Astrocyte of the spinal cord (primary cell): ENCODE measurements around the gene CELF1.
A peak's percentile ranks its signal among the peaks of the same experiment; 100 is the strongest.
"Not testable (repeated sequence)": the region's sequence is repeated elsewhere in the genome, so short reads cannot be mapped to it uniquely, and the experiment has no call there.

Experiments
- DNase-seq: peaks from one replicate; pipeline ENCODE4 v3.0.0; 2011; ENCODE audit warnings: low read depth, low spot score
- H3K4me3 ChIP-seq: 2 replicates; pipeline ENCODE4 v1.5.1; 2011; ENCODE audit warnings: low read depth, mild to moderate bottlenecking, low read length, moderate library complexity
- in situ Hi-C: cut with HindIII; loops from 2 replicates; pipeline ENCODE4 v1.10.0; 2017; ENCODE audit warnings: low sequenced_read_pairs
- TF ChIP-seq, protein P1 (sequence below): IDR thresholded peaks from 2 replicates; pipeline ENCODE4 v1.5.1; 2012; ENCODE audit warnings: low read depth, mild to moderate bottlenecking, low read length, inconsistent platforms

CELF1 gene

DNA sequence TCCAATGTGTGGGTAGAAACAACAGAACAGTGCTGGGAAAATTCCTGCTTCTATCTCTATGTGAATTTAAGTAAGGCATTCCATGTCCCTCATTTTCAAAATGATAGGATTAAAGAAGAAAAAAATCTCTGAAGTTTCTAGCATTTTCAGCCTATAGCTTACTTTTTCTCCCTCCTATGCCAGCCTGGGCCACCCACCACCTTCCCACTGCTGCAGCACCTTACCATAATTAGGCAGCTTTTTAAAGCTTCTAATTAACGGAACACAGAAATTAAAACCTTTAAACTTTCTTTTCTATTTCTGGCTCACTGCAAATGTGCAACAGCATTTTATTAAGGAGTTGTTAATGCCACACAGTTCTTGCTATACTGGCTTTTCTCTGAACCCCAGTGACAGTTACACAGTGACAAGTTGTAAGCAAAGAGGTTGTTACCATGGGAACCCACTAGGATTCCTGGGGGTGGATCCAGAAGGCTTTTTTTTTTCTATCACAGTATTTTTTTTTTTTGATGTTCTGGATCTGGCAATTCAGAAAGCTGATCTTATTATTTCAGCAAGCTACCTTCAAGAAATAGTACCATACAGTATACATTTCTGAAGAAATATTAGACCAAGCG lies 20.2 kb downstream of the CELF1 start:
- H3K4me3 ChIP-seq: no peak overlapping the region
- DNase-seq: no peak
- in situ Hi-C loops: no loop called here
- TF ChIP-seq, protein P1, sequence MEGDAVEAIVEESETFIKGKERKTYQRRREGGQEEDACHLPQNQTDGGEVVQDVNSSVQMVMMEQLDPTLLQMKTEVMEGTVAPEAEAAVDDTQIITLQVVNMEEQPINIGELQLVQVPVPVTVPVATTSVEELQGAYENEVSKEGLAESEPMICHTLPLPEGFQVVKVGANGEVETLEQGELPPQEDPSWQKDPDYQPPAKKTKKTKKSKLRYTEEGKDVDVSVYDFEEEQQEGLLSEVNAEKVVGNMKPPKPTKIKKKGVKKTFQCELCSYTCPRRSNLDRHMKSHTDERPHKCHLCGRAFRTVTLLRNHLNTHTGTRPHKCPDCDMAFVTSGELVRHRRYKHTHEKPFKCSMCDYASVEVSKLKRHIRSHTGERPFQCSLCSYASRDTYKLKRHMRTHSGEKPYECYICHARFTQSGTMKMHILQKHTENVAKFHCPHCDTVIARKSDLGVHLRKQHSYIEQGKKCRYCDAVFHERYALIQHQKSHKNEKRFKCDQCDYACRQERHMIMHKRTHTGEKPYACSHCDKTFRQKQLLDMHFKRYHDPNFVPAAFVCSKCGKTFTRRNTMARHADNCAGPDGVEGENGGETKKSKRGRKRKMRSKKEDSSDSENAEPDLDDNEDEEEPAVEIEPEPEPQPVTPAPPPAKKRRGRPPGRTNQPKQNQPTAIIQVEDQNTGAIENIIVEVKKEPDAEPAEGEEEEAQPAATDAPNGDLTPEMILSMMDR: no peak

GRCh38 chr11:47531666-47532065 lies 21.3 kb downstream of the CELF1 start:
- TF ChIP-seq, protein P1: no peak

GRCh38 chr11:47530721-47531120 lies 22.2 kb downstream of the CELF1 start:
- H3K4me3 ChIP-seq, in situ Hi-C loops, DNase-seq: not testable (repeated sequence)

More at GRCh38 chr11:47531666-47532065, 21.3 kb downstream of the CELF1 start:
- no peak overlapping the region for H3K4me3 ChIP-seq
- DNase-seq: no peak
- in situ Hi-C loops: no loop called here

- DNase-seq: no peak
- in situ Hi-C loops: no loop called here
- TF ChIP-seq, protein P1: no peak
- no peak overlapping the region for H3K4me3 ChIP-seq
Observed at GRCh38 chr11:47529951-47530350, 23.0 kb downstream of the CELF1 start.

- in situ Hi-C loops: no loop called here
- DNase-seq: no peak
- no peak overlapping the region for H3K4me3 ChIP-seq
- TF ChIP-seq, protein P1: no peak
Observed at GRCh38 chr11:47527186-47527585, 25.7 kb downstream of the CELF1 start.

DNA sequence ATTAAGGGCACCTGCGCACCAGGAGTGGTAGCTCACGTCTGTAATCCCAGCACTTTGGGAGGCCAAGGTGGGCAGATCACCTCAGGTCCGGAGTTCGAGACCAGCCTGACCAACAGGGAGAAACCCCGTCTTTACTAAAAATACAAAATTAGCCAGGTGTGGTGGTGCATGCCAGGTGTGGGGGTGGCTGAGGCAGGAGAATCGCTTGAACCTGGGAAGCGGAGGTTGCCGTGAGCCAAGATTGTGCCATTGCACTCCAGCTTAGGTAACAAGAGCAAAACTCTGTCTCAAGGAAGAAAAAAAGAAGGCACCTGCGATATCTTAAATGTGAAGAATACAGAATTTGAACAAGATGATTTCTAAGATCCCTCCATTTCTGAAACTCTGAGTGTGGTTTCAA lies 26.9 kb downstream of the CELF1 start:
- in situ Hi-C loops, DNase-seq, H3K4me3 ChIP-seq: not testable (repeated sequence)

GRCh38 chr11:47524291-47524874 lies 28.5 kb downstream of the CELF1 start:
- peak overlapping the region; percentile 10 for H3K4me3 ChIP-seq
- in situ Hi-C loops: no loop called here
- TF ChIP-seq, protein P1: no peak
- DNase-seq: peak; percentile 26
